ENCODE results near the gene ADRA2B.

GRCh38 chr2:96159084-96159830, 42.9 kb upstream of the ADRA2B start:
- TF ChIP-seq, protein P1, sequence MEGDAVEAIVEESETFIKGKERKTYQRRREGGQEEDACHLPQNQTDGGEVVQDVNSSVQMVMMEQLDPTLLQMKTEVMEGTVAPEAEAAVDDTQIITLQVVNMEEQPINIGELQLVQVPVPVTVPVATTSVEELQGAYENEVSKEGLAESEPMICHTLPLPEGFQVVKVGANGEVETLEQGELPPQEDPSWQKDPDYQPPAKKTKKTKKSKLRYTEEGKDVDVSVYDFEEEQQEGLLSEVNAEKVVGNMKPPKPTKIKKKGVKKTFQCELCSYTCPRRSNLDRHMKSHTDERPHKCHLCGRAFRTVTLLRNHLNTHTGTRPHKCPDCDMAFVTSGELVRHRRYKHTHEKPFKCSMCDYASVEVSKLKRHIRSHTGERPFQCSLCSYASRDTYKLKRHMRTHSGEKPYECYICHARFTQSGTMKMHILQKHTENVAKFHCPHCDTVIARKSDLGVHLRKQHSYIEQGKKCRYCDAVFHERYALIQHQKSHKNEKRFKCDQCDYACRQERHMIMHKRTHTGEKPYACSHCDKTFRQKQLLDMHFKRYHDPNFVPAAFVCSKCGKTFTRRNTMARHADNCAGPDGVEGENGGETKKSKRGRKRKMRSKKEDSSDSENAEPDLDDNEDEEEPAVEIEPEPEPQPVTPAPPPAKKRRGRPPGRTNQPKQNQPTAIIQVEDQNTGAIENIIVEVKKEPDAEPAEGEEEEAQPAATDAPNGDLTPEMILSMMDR (IDR thresholded peaks at IDR 0.05): no peak
- TF ChIP-seq EP300 (IDR thresholded peaks at IDR 0.05): no peak

Measured in esophagus muscularis mucosa (tissue), 3 donors.